SIG-M5 treated with dmso at 0.1 percent for 504 hours (cell line): ENCODE measurements around the gene VPS39.

Experiments
- DNase-seq: peaks from one replicate; lab custom pipeline; 2025; ENCODE audit not compliant: unreplicated experiment; lab: John Stamatoyannopoulos, UW

VPS39 gene

GRCh38 chr15:42131826-42132806 is 76.0 kb downstream of the VPS39 start:
- DNase-seq, result no peak

GRCh38 chr15:42131006-42131405 is 77.1 kb downstream of the VPS39 start:
- DNase-seq, result no peak

- DNase-seq, result no peak
These were observed 77.7 kb downstream of the VPS39 start for GRCh38 chr15:42130246-42130986.

- DNase-seq, result no peak
These were observed 78.7 kb downstream of the VPS39 start for GRCh38 chr15:42129364-42129763.

- no peak for DNase-seq
These were observed 79.6 kb downstream of the VPS39 start for GRCh38 chr15:42128476-42128875.

- no peak for DNase-seq
These were observed 84.6 kb downstream of the VPS39 start for GRCh38 chr15:42123546-42123945.

- DNase-seq, result peak; percentile 17
These were observed 86.4 kb downstream of the VPS39 start for GRCh38 chr15:42121682-42122081.

- DNase-seq, result peak; percentile 86
These were observed 87.1 kb downstream of the VPS39 start for GRCh38 chr15:42121021-42121420.

- DNase-seq, result no peak
These were observed 87.8 kb downstream of the VPS39 start for GRCh38 chr15:42120285-42120684.

GRCh38 chr15:42119446-42119760 is 88.7 kb downstream of the VPS39 start:
- DNase-seq, result no peak

- no peak for DNase-seq
These were observed 89.3 kb downstream of the VPS39 start for GRCh38 chr15:42118650-42119445.

- DNase-seq, result peak; percentile 80
These were observed 96.2 kb downstream of the VPS39 start for GRCh38 chr15:42111924-42112323.

GRCh38 chr15:42110367-42110766 is 97.7 kb downstream of the VPS39 start:
- DNase-seq, result no peak

GRCh38 chr15:42108806-42109205 is 99.3 kb downstream of the VPS39 start:
- DNase-seq, result peak; percentile 76
